Measurements from ENCODE around the gene SH2D7.

DNA sequence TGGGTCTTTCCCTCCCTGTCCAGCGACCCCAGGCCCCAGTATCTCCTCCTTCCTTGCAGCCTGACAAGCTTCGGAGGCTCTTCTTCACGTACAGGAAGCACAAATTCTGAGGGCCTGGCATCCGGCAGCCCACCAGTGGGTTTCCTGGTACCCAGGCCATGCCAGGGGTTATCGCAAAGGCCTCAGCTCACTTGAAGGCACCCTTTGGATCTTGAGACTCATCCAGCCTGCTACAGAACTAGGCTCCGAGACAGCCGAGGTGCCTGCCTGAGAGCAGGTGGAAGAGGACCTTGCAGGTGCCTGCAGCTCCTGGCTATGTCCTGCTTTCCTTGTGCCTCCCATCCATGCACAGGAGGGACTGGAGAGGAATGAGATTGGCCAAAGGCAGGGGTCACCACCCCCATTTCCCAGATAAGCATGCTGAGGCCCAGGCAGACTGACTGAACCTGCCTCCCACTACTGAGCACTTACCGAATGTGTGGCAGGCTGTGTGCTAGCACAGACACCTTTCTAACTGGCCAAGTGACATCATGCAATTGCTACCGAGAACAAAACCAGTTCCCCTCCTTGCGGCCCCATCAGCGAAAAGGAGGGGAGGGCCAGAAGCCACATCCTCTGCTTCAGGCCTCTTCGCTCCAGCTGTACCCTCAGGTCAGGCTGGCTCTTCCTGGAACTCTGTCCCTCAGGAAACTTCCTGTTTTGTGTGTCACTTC, 11.2 kb downstream of the SH2D7 start:
- no peak for TF ChIP-seq CTCF (conservative IDR thresholded peaks at IDR 0.05; ENCODE audit: low read depth, low read length)
- no peak for TF ChIP-seq EZH2 (IDR thresholded peaks at IDR 0.05; ENCODE audit: low read length, unreplicated experiment)
- no peak for TF ChIP-seq EZH2phosphoT487 (IDR thresholded peaks at IDR 0.05; ENCODE audit: borderline replicate concordance, low read length)
